Breast epithelium (tissue), 3 donors: ENCODE data around the gene ZNF638.

Source experiments
- POLR2AphosphoS5 ChIP-seq, 3 donors: sonication (generic); formaldehyde crosslinking; IDR thresholded peaks; one replicate each; pipeline ENCODE4 v1.6.1; 2017; ENCODE audit warnings: antibody characterized with exemption in 3 of 3
- TF ChIP-seq, protein P1 (sequence below), 3 donors: fragments of 450-650 bp; IDR thresholded peaks; one replicate each; pipeline ENCODE4 v1.5.1; 2016 to 2017; ENCODE audit warnings: antibody characterized with exemption in 3 of 3, mild to moderate bottlenecking in 3 of 3, moderate library complexity in 3 of 3

DNA sequence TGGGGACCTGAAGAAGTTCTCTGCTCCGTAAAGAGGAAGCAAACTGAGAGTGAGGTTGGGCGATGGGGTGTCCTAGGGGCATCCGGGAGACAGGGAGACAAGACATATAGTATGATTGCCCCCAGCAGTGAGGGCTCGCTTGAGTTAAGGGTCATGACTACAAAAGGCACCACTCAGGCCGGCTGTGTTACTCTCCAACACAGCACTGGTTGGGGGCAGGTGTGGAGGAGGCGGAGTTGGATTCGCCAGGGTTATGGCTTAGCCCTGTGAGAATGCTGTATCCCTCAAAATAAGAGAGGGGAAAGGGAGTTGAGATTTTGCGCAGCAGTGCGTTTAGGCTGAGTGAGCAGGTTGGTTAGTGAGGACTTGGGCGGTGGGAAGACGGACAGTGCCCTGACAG, 133.8 kb downstream of the ZNF638 start:
- TF ChIP-seq, protein P1, sequence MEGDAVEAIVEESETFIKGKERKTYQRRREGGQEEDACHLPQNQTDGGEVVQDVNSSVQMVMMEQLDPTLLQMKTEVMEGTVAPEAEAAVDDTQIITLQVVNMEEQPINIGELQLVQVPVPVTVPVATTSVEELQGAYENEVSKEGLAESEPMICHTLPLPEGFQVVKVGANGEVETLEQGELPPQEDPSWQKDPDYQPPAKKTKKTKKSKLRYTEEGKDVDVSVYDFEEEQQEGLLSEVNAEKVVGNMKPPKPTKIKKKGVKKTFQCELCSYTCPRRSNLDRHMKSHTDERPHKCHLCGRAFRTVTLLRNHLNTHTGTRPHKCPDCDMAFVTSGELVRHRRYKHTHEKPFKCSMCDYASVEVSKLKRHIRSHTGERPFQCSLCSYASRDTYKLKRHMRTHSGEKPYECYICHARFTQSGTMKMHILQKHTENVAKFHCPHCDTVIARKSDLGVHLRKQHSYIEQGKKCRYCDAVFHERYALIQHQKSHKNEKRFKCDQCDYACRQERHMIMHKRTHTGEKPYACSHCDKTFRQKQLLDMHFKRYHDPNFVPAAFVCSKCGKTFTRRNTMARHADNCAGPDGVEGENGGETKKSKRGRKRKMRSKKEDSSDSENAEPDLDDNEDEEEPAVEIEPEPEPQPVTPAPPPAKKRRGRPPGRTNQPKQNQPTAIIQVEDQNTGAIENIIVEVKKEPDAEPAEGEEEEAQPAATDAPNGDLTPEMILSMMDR (IDR thresholded peaks at IDR 0.05) = no peak
- TF ChIP-seq POLR2AphosphoS5 (IDR thresholded peaks at IDR 0.05) = no peak
